IMR-90 (cell line): ENCODE results near the gene CALY.

Experiments used
- BHLHE40 ChIP-seq: fragments of 150-350 bp; IDR thresholded peaks from 2 replicates; pipeline ENCODE4 v1.6.1; 2016; ENCODE audit warnings: mild to moderate bottlenecking, low read depth, low read length
- CEBPB ChIP-seq: IDR thresholded peaks from 2 replicates; pipeline ENCODE4 v1.6.1; 2012; ENCODE audit warnings: low read depth, low read length, improper control_type of control experiment
- ELK1 ChIP-seq: fragments of 150-350 bp; IDR thresholded peaks from 2 replicates; pipeline ENCODE4 v1.6.1; 2016; ENCODE audit warnings: low read depth, mild to moderate bottlenecking, low read length, moderate library complexity, borderline replicate concordance
- MXI1 ChIP-seq: IDR thresholded peaks from 2 replicates; pipeline ENCODE4 v1.6.1; 2012; ENCODE audit warnings: low read depth, mild to moderate bottlenecking, low read length, moderate library complexity, borderline replicate concordance
- POLR2A ChIP-seq: IDR thresholded peaks from 2 replicates; pipeline ENCODE4 v1.6.1; 2012; ENCODE audit warnings: mild to moderate bottlenecking, low read depth, low read length
- RAD21 ChIP-seq: IDR thresholded peaks from 2 replicates; pipeline ENCODE4 v1.6.1; 2012; ENCODE audit warnings: low read length, improper control_type of control experiment
- RCOR1 ChIP-seq: IDR thresholded peaks from 2 replicates; pipeline ENCODE4 v1.6.1; 2012; ENCODE audit warnings: mild to moderate bottlenecking, low read length, improper control_type of control experiment; ENCODE audit not compliant: insufficient replicate concordance
- TF ChIP-seq, protein P1 (sequence below): conservative IDR thresholded peaks from 2 replicates; pipeline ENCODE4 v1.5.1; 2012; ENCODE audit warnings: mild to moderate bottlenecking, low read depth, low read length, improper control_type of control experiment
- TF ChIP-seq, protein P2 (sequence below): fragments of 150-350 bp; IDR thresholded peaks from 2 replicates; pipeline ENCODE4 v1.6.1; 2017; ENCODE audit warnings: mild to moderate bottlenecking, antibody characterized with exemption, low read length, low read depth

- TF ChIP-seq, protein P1, sequence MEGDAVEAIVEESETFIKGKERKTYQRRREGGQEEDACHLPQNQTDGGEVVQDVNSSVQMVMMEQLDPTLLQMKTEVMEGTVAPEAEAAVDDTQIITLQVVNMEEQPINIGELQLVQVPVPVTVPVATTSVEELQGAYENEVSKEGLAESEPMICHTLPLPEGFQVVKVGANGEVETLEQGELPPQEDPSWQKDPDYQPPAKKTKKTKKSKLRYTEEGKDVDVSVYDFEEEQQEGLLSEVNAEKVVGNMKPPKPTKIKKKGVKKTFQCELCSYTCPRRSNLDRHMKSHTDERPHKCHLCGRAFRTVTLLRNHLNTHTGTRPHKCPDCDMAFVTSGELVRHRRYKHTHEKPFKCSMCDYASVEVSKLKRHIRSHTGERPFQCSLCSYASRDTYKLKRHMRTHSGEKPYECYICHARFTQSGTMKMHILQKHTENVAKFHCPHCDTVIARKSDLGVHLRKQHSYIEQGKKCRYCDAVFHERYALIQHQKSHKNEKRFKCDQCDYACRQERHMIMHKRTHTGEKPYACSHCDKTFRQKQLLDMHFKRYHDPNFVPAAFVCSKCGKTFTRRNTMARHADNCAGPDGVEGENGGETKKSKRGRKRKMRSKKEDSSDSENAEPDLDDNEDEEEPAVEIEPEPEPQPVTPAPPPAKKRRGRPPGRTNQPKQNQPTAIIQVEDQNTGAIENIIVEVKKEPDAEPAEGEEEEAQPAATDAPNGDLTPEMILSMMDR = no peak
- TF ChIP-seq RCOR1 = no peak
- no peak for TF ChIP-seq MXI1
- no peak for TF ChIP-seq ELK1
- TF ChIP-seq CEBPB = no peak
- TF ChIP-seq, protein P2, sequence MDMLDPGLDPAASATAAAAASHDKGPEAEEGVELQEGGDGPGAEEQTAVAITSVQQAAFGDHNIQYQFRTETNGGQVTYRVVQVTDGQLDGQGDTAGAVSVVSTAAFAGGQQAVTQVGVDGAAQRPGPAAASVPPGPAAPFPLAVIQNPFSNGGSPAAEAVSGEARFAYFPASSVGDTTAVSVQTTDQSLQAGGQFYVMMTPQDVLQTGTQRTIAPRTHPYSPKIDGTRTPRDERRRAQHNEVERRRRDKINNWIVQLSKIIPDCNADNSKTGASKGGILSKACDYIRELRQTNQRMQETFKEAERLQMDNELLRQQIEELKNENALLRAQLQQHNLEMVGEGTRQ = no peak
- no peak for TF ChIP-seq POLR2A
- no peak for TF ChIP-seq RAD21
- TF ChIP-seq BHLHE40 = no peak
Measured at GRCh38 chr10:133276100-133276434, 60.6 kb downstream of the CALY start.
